SKM-1 treated with dmso at 0.1 percent for 144 hours (cell line): ENCODE measurements around the gene HSD17B13.
"Not testable (repeated sequence)": the region's sequence is repeated elsewhere in the genome, so short reads cannot be mapped to it uniquely, and the experiment has no call there.

ENCODE experiments used
- DNase-seq: peaks from one replicate; lab custom pipeline; 2025; ENCODE audit not compliant: unreplicated experiment; lab: John Stamatoyannopoulos, UW

Gene HSD17B13

GRCh38 chr4:87316961-87317360 is 5.7 kb downstream of the HSD17B13 start:
- DNase-seq, result no peak

- not testable (repeated sequence) for DNase-seq
Observed at GRCh38 chr4:87315000-87315399, 7.7 kb downstream of the HSD17B13 start.

- no peak for DNase-seq
Observed at GRCh38 chr4:87313756-87314155, 8.9 kb downstream of the HSD17B13 start.

GRCh38 chr4:87311684-87312083 is 11.0 kb downstream of the HSD17B13 start:
- no peak for DNase-seq

GRCh38 chr4:87310691-87311335 is 11.9 kb downstream of the HSD17B13 start:
- DNase-seq, result no peak

- DNase-seq, result no peak
Observed at GRCh38 chr4:87309625-87310024, 13.1 kb downstream of the HSD17B13 start.

GRCh38 chr4:87306056-87306455 is 16.6 kb downstream of the HSD17B13 start:
- no peak for DNase-seq

- DNase-seq, result no peak
Observed at GRCh38 chr4:87305562-87305961, 17.1 kb downstream of the HSD17B13 start.

- no peak for DNase-seq
Observed at GRCh38 chr4:87304745-87305432, 17.8 kb downstream of the HSD17B13 start.

GRCh38 chr4:87299898-87300297 is 22.8 kb downstream of the HSD17B13 start:
- DNase-seq, result no peak

GRCh38 chr4:87298362-87298761 is 24.3 kb downstream of the HSD17B13 start:
- DNase-seq, result no peak

- not testable (repeated sequence) for DNase-seq
Observed at GRCh38 chr4:87294911-87295310, 27.8 kb downstream of the HSD17B13 start.

GRCh38 chr4:87293889-87294288 is 28.8 kb downstream of the HSD17B13 start:
- DNase-seq, result not testable (repeated sequence)

- DNase-seq, result no peak
Observed at GRCh38 chr4:87286970-87287369, 35.7 kb downstream of the HSD17B13 start.

- DNase-seq, result not testable (repeated sequence)
Observed at GRCh38 chr4:87284268-87284667, 38.4 kb downstream of the HSD17B13 start.

GRCh38 chr4:87283151-87283550 is 39.5 kb downstream of the HSD17B13 start:
- no peak for DNase-seq

- no peak for DNase-seq
Observed at GRCh38 chr4:87281603-87282002, 41.1 kb downstream of the HSD17B13 start.

- DNase-seq, result no peak
Observed at GRCh38 chr4:87278335-87278794, 44.3 kb downstream of the HSD17B13 start.

GRCh38 chr4:87275311-87275710 is 47.4 kb downstream of the HSD17B13 start:
- DNase-seq, result no peak

- peak; percentile 25 for DNase-seq
Observed at GRCh38 chr4:87274803-87275202, 47.9 kb downstream of the HSD17B13 start.

- no peak for DNase-seq
Observed at GRCh38 chr4:87274327-87274726, 48.4 kb downstream of the HSD17B13 start.

- DNase-seq, result no peak
Observed at GRCh38 chr4:87270825-87271224, 51.9 kb downstream of the HSD17B13 start.

- DNase-seq, result peak; percentile 18
Observed at GRCh38 chr4:87270144-87270543, 52.5 kb downstream of the HSD17B13 start.
